Stimulated activated CD4-positive, alpha-beta T cell treated with anti-CD3 and anti-CD28 coated beads, TNF-alpha, amount 100 ng/mL, for 48 hours (primary cell): Measurements from ENCODE around the gene RET.

Source experiments
- DNase-seq, 3 donors: peaks; one replicate each; pipeline ENCODE4 v3.0.0-alpha.2; 2020; ENCODE audit warnings: low read depth in 3 of 3

RET gene

DNA sequence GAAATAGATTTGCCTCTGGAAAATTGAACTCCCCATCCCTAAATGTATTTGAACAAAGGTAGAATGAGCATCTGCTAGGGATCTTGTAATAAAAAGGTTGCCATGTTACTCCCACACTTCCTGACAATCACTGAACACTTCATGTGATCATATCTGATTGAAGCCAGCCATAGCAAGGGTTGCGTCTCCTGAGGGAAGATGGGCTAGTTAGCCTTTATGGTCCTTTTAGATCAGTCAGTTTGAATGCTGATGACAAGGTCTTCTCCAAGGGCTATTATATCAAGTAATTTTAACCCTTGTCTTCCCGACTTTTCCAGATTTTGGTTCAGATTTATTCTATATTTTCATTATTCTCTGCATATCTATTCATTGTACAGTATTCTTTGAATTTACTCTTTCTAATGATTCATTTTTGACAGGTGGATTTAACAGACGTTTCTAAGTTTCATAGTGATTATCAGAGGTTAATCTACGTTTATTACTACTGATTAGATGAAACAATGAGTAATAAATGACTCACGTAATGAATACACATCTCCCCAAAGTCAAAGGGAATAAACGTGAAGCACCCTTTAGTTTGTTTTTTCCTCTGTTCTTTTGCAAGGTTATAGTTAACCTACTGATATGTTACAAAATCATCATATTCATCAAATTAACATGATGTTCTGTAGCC is 89.5 kb downstream of the RET start:
- DNase-seq: no peak

DNA sequence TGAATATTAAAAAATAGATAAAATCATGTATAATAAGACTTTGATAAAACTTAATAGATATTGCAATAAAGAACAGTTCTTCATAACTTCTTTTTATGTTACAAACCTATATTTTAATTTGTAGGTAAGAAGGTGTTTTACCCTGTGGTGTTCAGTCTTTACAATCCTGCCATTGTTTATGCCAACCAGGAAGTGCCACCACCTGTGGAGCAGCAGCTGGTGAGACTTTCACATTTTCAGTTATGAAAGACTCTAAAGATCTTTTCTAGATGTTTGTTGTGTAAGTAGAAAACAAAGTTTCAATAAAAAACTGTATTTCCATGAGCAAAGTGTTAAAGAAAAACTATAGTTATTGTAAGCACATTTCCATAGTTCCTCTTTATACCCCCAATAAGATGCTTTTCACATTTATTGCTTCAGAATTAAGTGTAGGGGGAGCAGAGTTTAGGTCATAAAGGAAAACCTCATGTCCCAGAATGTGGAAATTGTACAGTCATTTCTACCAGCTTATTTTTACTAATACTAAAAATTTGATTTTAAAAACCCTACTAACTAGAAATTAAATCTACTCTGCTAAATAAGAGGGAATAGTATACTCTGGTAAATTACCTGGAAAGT is 90.1 kb downstream of the RET start:
- no peak for DNase-seq

DNA sequence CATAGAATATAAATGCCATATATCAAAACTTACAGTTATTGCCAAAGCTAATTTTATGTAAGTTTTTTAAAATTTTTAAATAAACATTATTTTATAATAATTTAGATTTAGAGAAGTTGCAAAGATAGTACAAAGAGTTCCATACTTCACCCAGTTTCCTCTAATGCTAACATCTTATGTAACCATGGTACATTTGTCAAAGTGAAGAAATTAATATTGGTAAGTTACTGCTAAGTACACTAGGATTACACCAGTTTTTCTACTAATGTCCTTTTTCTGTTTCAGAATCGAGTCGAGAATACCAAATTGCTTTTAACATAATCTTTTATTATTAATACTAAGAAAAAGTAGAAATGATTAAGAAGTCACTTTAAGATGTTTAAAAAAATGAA is 90.6 kb downstream of the RET start:
- no peak for DNase-seq

DNA sequence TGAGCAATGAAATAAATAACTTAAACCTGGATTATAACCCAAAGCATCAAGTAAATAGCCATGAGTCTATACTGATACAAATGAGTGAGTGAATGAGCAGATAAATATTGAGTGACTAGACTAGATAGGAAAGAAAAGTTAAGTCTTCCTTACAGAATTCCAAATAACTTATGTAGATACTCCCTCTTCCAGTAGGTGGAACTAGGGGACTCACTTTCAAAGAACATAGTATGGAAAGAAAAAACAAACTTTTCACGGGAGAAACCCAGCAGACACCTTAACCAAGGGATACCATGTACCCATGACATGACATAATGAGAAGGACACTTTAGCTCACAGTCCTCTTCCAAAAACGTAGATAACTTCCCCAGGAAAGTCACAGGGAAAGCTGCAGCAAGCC is 93.6 kb downstream of the RET start:
- DNase-seq: no peak

DNA sequence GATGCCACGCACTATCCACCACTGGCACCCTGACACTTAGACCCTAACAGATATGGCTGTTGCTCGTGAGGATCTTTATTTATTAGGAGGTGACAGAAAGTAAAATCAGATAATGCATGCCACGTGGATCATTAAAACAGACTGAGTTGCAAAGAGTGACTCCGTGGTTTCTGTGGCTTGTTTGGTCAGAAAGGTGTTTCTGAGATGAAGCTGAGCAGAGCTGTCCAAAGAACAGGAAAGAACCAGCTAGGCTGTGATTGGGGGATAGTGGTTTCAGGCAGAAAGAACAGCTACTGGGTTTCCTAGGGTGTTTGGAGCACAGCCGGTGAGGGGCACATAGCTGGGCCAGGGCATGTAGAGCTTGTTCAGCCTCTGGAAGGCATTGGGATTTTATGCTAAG is 95.8 kb downstream of the RET start:
- no peak for DNase-seq

DNA sequence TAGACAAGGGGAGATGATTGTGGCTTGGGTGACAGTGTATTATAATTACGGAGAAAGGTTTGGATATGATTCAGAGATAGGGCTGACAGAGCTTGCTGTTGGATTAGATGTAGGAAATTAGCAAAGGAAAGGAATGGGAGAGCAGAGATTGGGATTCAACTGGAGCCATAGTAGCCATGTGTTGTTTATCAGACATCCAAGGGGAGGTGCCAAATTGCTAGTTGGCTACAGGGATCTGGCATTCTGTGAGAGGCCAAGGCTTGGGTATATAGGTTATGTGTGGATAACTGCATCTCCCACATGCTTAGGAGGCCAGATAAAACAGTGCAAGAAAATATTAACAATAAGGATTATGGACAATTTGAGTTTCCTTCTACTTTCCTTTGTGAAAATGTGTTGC is 96.3 kb downstream of the RET start:
- DNase-seq: no peak

DNA sequence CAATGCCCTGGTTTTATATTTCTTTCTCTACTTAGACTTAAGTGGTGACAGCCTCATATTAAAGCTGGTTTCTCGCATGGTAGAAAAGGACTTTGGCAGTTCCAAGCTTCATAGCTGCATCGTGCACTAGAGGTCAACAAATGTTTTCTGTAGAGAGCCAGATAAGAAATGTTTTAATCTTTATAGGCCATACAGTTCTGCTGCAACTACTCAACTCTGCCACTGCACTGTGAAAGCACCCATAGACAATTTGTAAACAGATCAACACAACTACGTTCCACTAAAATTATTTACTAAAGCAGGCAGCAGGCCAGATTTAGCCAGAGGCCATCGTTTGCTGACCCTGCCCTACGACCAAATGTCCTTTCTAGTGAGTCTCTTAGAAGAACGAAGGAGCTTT is 98.1 kb downstream of the RET start:
- no peak for DNase-seq

DNA sequence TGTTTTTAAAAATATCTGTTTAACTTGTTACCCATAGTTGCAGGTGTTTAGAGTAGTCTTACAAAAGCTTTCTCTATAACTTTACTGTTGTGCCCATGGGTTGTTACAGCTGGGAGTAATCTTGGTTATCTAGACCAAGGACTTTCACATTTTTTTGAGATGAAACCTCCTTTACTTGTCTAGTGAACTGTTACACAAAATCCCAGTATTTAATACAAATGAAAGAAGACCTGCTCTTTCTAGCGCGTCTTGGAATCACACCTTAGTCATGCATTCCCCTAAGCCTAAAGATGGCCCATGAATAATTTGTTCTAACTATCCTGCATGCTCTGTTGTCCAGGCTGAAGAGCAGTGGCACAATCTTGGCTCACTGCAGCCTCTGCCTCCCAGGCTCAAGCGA is 99.4 kb downstream of the RET start:
- DNase-seq: no peak

DNA sequence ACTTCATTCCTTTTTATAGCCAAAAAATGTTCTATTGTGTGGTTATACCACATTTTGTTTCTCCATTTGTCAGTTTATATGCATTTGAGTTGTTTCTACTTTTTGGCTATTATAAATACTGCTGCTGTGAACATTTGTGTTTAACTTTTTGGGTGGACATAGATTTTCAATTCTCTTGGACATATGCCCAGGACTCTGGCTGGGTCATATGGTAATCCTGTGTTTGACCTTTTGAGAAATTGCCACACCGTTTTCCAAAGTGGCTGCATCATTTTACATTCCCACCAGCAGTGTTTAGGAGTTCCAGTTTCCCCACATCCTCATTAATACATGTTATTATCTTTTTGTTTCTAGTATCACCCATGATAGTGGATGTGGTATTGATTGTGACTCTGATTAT is 100.7 kb downstream of the RET start:
- DNase-seq: no peak
